Astrocyte (in vitro differentiated cells and primary cell): ENCODE measurements around the gene LYRM2.

ENCODE experiments used
- EZH2 ChIP-seq: IDR thresholded peaks from 2 replicates; pipeline ENCODE4 v1.6.1; 2012; ENCODE audit warnings: mild to moderate bottlenecking, low read length, inconsistent platforms; ENCODE audit not compliant: insufficient read depth
- TF ChIP-seq, protein P1 (sequence below): IDR thresholded peaks from 2 replicates; pipeline ENCODE4 v1.5.1; 2011; ENCODE audit warnings: low read depth, mild to moderate bottlenecking, inconsistent platforms, low read length, moderate library complexity; ENCODE audit not compliant: insufficient read depth

DNA sequence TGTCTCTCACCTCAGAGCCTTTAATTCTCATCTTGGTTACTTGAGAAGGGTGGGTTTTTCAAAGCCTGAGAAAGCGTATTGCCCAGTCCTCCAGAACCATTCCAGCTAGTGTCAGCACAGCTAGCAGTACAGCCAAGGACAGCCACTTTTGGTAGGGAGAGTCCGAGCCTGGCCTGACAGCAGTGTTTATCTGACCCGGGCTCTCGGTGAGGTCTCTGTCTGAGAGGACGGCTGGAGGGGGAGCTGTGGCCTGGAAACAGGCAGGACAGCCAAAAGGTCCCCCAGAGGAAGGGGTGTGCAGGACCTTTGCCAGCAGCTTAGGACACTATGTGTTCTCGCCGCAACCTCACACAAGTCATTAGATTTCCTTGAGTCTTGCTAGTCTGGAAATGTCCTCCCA, 38.8 kb downstream of the LYRM2 start:
- TF ChIP-seq, protein P1, sequence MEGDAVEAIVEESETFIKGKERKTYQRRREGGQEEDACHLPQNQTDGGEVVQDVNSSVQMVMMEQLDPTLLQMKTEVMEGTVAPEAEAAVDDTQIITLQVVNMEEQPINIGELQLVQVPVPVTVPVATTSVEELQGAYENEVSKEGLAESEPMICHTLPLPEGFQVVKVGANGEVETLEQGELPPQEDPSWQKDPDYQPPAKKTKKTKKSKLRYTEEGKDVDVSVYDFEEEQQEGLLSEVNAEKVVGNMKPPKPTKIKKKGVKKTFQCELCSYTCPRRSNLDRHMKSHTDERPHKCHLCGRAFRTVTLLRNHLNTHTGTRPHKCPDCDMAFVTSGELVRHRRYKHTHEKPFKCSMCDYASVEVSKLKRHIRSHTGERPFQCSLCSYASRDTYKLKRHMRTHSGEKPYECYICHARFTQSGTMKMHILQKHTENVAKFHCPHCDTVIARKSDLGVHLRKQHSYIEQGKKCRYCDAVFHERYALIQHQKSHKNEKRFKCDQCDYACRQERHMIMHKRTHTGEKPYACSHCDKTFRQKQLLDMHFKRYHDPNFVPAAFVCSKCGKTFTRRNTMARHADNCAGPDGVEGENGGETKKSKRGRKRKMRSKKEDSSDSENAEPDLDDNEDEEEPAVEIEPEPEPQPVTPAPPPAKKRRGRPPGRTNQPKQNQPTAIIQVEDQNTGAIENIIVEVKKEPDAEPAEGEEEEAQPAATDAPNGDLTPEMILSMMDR: no peak
- TF ChIP-seq EZH2: no peak
